Endometrial microvascular endothelial cells (primary cell): ENCODE results near the gene KCNG2. TPM values are rescaled to one million over a fixed set of nuclear protein-coding genes. Genes with fewer than 3 reads are reported as not detected.

Experiments used
- in situ Hi-C: cut with HindIII; loops from 2 replicates; pipeline ENCODE4 v1.10.0; 2017; ENCODE audit warnings: low sequenced_read_pairs, low pct_unique_long_range_greater_than_20kb; ENCODE audit errors: inconsistent ontology term
- total RNA-seq: library from RNA; depleted of rRNA; stranded (reverse); fragments of >200 nt; gene quantifications from one replicate; pipeline ENCODE4 v1.2.3, GENCODE V29; 2015; ENCODE audit errors: inconsistent ontology term

KCNG2 gene
- total RNA-seq, 1 donor from 2014 or later, result not detected

- in situ Hi-C loops, result no loop called here
Measured at GRCh38 chr18:79794846-79795245, 2.9 kb upstream of the KCNG2 start.

- in situ Hi-C loops, result no loop called here
Measured at GRCh38 chr18:79795446-79795845, 2.3 kb upstream of the KCNG2 start.

DNA sequence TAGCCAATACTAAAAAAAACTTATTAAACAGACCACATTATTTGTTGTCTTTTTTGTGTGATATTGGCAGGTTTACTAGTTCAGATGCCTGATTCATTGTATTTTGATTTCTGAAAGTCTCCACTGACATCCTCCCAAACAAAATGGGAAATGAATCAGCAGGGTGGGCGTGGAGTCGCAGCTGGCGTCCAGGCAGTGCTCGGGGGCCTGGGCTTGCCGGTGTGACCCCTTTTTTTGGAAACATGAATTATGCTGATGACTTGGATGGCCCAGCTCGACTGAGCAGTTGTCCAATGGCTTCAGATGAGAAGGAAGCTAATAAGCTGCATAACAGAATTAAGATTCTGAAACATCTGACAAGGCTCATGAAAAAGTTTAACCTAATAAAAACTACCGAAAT lies 1.7 kb upstream of the KCNG2 start:
- in situ Hi-C loops, result no loop called here

GRCh38 chr18:79796531-79797405 lies 970 bp upstream of the KCNG2 start:
- in situ Hi-C loops, result no loop called here

DNA sequence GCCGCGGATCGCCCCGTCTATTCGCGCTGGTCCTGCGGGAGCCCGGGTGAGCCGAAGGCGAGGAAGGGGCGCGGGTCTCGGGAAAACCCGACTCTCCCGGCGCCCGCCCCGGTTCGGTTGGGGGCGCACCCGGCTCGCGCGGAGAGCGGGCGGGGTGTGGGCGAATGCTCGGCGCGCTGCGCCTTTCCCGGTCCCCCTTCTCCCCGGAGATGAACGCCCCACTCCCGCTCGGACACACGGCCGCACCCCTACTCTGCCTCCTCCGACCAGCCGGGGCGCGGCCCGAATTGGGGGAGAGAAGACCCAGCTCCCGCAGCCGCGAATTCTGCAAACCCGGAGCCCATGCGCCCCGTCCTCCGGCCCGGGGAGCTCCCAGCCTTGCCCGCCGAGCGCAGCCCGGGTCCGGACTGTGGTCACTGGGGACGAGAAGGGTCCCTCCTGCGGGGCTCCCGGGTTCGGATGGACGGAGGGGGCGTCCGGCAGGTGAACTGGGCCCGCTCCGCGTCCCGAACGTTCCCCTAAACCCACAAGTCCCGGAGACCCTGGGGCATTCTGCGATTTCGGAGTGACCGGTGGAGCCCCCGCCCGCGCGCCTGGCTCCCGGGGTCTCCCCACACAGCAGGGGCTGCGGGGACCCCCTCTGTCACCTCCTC lies 734 bp downstream of the KCNG2 start:
- in situ Hi-C loops, result no loop called here

GRCh38 chr18:79798999-79799370 lies 1.2 kb downstream of the KCNG2 start:
- in situ Hi-C loops, result no loop called here

DNA sequence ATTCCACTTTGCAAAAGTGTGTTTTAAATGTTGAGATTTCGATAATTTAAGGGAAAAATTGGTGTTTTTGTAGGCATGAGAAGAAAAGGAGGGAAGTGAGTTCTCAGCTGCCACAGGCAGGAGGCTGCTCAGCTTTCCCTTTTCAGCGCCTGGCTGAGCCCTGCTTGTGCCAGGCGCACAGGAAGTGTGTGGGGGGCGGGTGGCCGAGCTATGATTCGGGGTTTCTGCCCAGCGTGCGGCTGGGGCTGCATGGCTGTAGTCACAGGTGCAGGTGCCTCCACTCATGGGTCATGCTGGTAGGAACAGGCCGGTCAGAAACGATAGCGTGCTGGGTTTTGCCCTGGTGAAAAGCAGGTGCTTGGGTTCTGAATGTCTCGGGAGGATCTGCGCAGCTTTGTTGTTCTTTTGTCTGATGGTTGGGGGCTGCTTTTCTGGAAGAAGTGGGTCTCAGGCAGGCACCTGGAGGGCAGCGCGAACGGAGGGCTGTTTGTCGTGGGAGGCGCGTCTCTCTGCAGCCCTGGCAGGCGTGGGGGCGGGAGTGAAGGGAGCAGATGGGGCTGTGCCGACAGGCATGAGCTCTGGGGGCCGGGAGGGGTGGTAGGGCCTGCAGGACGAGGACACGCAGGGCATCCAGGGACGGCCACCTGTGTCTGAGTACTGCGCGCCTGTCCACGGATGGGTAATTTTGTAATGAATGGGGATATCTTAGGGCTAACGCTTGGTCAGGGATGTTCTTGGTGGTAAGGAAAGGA lies 2.1 kb downstream of the KCNG2 start:
- in situ Hi-C loops, result no loop called here

DNA sequence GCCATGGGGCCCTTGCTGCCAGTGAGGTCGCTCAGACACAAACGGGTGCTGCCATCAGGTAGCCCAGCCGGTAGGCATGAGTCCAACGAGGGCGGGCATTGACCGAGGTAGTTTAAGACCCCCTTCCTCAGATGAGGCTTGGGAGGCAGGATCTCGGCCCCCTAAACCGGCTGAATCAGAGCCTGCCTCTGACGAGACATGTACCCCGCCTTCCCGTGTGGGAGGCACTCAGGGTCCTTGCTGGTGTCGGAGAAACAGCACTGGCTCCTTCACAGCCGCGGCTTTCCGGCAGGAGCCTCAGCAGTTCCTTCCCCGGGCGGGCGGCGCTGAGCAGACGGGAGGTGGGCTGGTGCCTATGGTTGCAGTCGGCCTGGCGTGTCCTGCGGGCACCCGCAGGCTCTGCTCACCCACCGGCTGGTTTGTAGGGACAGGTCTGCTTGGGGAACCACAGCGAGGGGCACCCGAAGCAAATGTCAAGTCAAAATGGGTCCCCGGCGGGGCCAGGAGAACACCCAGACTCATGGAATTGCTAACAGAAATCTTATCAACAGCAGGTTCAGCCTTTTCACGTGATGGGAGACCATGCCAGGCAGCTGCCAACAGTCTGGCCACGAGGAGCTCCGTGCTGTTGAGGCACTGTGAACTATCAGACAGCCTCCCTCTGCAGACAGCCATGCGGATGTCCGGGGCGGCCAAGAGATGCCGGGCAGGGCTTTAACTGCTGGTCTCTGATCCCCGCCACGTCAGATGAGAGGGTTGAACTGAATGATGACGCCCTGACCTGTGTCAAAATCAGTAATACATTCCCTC lies 2.8 kb downstream of the KCNG2 start:
- in situ Hi-C loops, result no loop called here

DNA sequence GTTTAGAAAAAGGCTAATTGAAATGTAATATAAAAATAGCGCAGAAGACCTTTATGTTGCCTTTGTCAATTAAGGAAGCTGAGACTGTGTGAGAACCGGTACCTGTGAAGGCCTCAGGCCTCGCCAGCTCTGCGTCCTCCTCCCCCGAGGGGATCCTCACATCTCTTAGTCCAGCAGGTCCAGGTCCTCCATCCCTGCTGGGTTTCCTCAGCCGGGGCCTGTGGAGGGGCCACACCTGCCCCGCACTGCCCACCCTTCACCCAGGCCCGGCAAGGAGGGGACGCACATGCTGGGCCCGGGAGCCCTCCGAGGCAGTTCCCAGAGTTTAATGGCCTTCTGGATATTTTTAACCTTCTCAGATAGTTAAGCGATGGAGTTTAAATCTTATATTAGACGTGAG lies 3.5 kb downstream of the KCNG2 start:
- in situ Hi-C loops, result no loop called here

- in situ Hi-C loops, result no loop called here
Measured at GRCh38 chr18:79801641-79802040, 3.9 kb downstream of the KCNG2 start.

- in situ Hi-C loops, result no loop called here
Measured at GRCh38 chr18:79802298-79802697, 4.6 kb downstream of the KCNG2 start.

GRCh38 chr18:79803611-79804051 lies 5.9 kb downstream of the KCNG2 start:
- in situ Hi-C loops, result no loop called here

GRCh38 chr18:79804130-79804787 lies 6.5 kb downstream of the KCNG2 start:
- in situ Hi-C loops, result no loop called here

- in situ Hi-C loops, result no loop called here
Measured at GRCh38 chr18:79805211-79805887, 7.6 kb downstream of the KCNG2 start.

DNA sequence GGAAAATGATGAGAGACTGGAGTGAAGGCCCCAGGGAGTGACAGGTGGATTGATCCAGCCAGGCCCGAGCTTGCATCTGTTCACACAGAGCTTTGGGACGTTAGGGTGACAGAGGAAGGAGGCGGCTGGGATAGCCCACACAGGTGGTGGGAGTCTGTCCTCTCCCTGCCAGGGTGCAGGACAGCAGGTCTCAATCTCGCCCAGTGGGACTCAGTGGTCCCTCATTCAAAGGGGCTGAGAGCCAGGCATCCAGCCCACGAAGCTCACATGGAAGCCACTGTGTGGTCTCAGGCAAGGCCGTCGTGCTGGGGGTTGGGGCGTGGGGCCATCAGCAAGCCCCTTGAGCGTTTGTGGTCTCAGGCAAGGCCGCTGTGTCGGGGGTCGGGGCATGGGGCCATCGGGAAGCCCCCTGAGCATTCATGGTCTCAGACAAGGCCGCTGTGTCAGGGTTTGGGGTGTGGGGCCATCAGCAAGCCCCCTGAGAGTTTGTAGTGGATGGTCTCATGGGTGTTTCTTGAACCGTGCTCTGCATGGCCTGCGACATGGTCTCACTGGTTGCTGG lies 8.3 kb downstream of the KCNG2 start:
- in situ Hi-C loops, result no loop called here

GRCh38 chr18:79806976-79807841 lies 9.5 kb downstream of the KCNG2 start:
- in situ Hi-C loops, result no loop called here
